ENCODE measurements around the gene TRIM65. TPM values are rescaled to one million over a fixed set of nuclear protein-coding genes. Genes with fewer than 3 reads are reported as not detected.

The TRIM65 gene
- total and polyA plus RNA-seq, 2 experiments from 2014 or later, result 12.5 to 16.8 TPM

GRCh38 chr17:75909051-75909811 is 12.5 kb upstream of the TRIM65 start:
- H3K4me2 ChIP-seq, result no peak overlapping the region
- no peak overlapping the region for H3K27ac ChIP-seq
- no peaks in the 10 kb centered on the region for H3K9me3 ChIP-seq (ENCODE audit: low read depth)
- TF ChIP-seq EZH2phosphoT487 (IDR thresholded peaks at IDR 0.05; ENCODE audit: low read depth, severe bottlenecking, unreplicated experiment) (no peak), EZH2 (IDR thresholded peaks at IDR 0.05; ENCODE audit: borderline replicate concordance) (no peak), CTCF (IDR thresholded peaks at IDR 0.05; ENCODE audit: poor library complexity) (no peak)
- no peaks in the 10 kb centered on the region for H3K27me3 ChIP-seq
- DNase-seq (ENCODE audit: low spot score), result no peak
- 93% methylated on average over 14 of the region's 14 CpGs for WGBS (ENCODE audit: low lambda C conversion rate, missing lambda C conversion rate)
- no peak overlapping the region for H2AFZ ChIP-seq
- H3K9me2 ChIP-seq (replicated peaks; ENCODE audit: insufficient read depth), result no peaks in the 10 kb centered on the region
- H3K79me2 ChIP-seq, result peaks cover 2% of the 10 kb centered on the region
- peaks cover 9% of the 10 kb centered on the region for H3K4me1 ChIP-seq (ENCODE audit: insufficient read depth)
- H4K20me1 ChIP-seq (ENCODE audit: insufficient read depth, poor library complexity, severe bottlenecking), result no peaks in the 10 kb centered on the region
- no peak overlapping the region for H3K4me3 ChIP-seq
- no peaks in the 10 kb centered on the region for H3K36me3 ChIP-seq (replicated peaks; ENCODE audit: insufficient read depth, low read depth)

DNA sequence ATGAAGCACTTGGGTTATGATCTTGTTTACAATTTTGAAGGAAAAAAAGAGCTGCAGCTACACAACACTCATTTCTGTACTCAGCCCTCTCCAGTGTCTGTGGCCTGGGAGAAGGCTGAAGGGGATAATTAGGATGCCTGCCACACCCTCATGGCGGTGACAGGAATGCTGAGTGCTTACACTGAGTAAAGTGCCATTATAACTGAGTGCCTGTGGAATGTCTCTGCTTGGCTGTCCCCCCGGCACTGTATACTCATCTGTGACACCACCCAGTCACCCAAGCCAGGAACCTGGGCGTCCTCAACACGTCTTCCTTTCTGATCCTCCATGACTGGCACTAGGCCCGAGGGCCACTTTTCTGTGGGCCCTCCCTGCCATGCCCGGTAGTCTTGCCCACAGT is 11.4 kb upstream of the TRIM65 start:
- DNase-seq (ENCODE audit: low spot score), result no peak
- H4K20me1 ChIP-seq (ENCODE audit: insufficient read depth, poor library complexity, severe bottlenecking), result no peaks in the 10 kb centered on the region
- no peak for TF ChIP-seq EZH2 (IDR thresholded peaks at IDR 0.05; ENCODE audit: borderline replicate concordance)
- no peak for TF ChIP-seq CTCF (IDR thresholded peaks at IDR 0.05; ENCODE audit: poor library complexity)
- TF ChIP-seq EZH2phosphoT487 (IDR thresholded peaks at IDR 0.05; ENCODE audit: low read depth, severe bottlenecking, unreplicated experiment), result no peak
- no peak overlapping the region for H3K4me2 ChIP-seq
- H3K9me2 ChIP-seq (replicated peaks; ENCODE audit: insufficient read depth), result no peaks in the 10 kb centered on the region
- no peak overlapping the region for H3K4me3 ChIP-seq
- H3K79me2 ChIP-seq, result peaks cover 13% of the 10 kb centered on the region
- no peak overlapping the region for H2AFZ ChIP-seq
- 61% methylated on average over 6 of the region's 6 CpGs for WGBS (ENCODE audit: low lambda C conversion rate, missing lambda C conversion rate)
- H3K9me3 ChIP-seq (ENCODE audit: low read depth), result no peaks in the 10 kb centered on the region
- peaks cover 15% of the 10 kb centered on the region for H3K4me1 ChIP-seq (ENCODE audit: insufficient read depth)
- peak overlapping the region; percentile 39 for H3K27ac ChIP-seq
- no peaks in the 10 kb centered on the region for H3K36me3 ChIP-seq (replicated peaks; ENCODE audit: insufficient read depth, low read depth)
- no peaks in the 10 kb centered on the region for H3K27me3 ChIP-seq

- Histone ChIP-seq H3K4me3 (no peak overlapping the region), H3K36me3 (replicated peaks; ENCODE audit: insufficient read depth, low read depth) (no peaks in the 10 kb centered on the region), H3K9me3 (ENCODE audit: low read depth) (no peaks in the 10 kb centered on the region), H3K79me2 (peaks cover 20% of the 10 kb centered on the region), H3K4me2 (no peak overlapping the region), H4K20me1 (ENCODE audit: insufficient read depth, poor library complexity, severe bottlenecking) (no peaks in the 10 kb centered on the region), H3K9me2 (replicated peaks; ENCODE audit: insufficient read depth) (no peaks in the 10 kb centered on the region), H3K27me3 (no peaks in the 10 kb centered on the region), H3K27ac (peak overlapping the region; percentile 36), H2AFZ (no peak overlapping the region), H3K4me1 (ENCODE audit: insufficient read depth) (peaks cover 15% of the 10 kb centered on the region)
- WGBS (ENCODE audit: low lambda C conversion rate, missing lambda C conversion rate), result 95% methylated on average over 10 of the region's 10 CpGs
- no peak for TF ChIP-seq CTCF (IDR thresholded peaks at IDR 0.05; ENCODE audit: poor library complexity)
- no peak for TF ChIP-seq EZH2phosphoT487 (IDR thresholded peaks at IDR 0.05; ENCODE audit: low read depth, severe bottlenecking, unreplicated experiment)
- TF ChIP-seq EZH2 (IDR thresholded peaks at IDR 0.05; ENCODE audit: borderline replicate concordance), result no peak
- DNase-seq (ENCODE audit: low spot score), result no peak
These were observed 9.6 kb upstream of the TRIM65 start for GRCh38 chr17:75906143-75906884.

Data from hepatocyte (in vitro differentiated cells).